AG04450 (cell line): Measurements from ENCODE around the gene CEP250. TPM values are rescaled to one million over a fixed set of nuclear protein-coding genes. Genes with fewer than 3 reads are reported as not detected.
"Not testable (repeated sequence)": the region's sequence is repeated elsewhere in the genome, so short reads cannot be mapped to it uniquely, and the experiment has no call there.

Experiments used
- CTCF ChIA-PET: fragments of 300-600, 350-600 bp; formaldehyde crosslinking; extraction: SDS; loops from one replicate; lab custom pipeline; 2022; ENCODE audit warnings: antibody characterized with exemption, inconsistent platforms; lab: Charles Lee
- POLR2A ChIA-PET: fragments of 350-600 bp; formaldehyde crosslinking; extraction: SDS; loops from one replicate; lab custom pipeline; 2021; ENCODE audit warnings: antibody characterized with exemption, inconsistent platforms; lab: Yijun Ruan, JAX
- DNase-seq: peaks from one replicate; pipeline ENCODE4 v3.0.0-alpha.2; 2011; ENCODE audit warnings: low read depth, low spot score
- H3K27ac ChIP-seq: one replicate; pipeline ENCODE4 v1.5.1; 2012; ENCODE audit warnings: low read depth, low read length, control low read depth
- H3K27me3 ChIP-seq: one replicate; pipeline ENCODE4 v1.6.0; 2012; ENCODE audit warnings: low read length; ENCODE audit not compliant: control insufficient read depth, insufficient read depth
- H3K4me3 ChIP-seq: 2 replicates; pipeline ENCODE4 v1.5.1; 2011; ENCODE audit warnings: mild to moderate bottlenecking, low read depth, low read length, control low read depth
- H3K9me3 ChIP-seq: 2 replicates; pipeline ENCODE4 v1.5.1; 2012; ENCODE audit warnings: low read length; ENCODE audit not compliant: control insufficient read depth, insufficient read depth
- polyA plus RNA-seq: library from polyadenylated mRNA; depleted of rRNA; stranded (reverse); fragments of >200 nt; gene quantifications from 2 replicates; pipeline ENCODE4 v1.2.3, GENCODE V29; 2011
- TF ChIP-seq, protein P1 (sequence below): IDR thresholded peaks from 2 replicates; pipeline ENCODE4 v1.5.1; 2011; ENCODE audit warnings: low read depth, low read length, control low read depth, inconsistent platforms

CEP250 gene
- polyA plus RNA-seq, 1 experiment = 16.8 TPM

DNA sequence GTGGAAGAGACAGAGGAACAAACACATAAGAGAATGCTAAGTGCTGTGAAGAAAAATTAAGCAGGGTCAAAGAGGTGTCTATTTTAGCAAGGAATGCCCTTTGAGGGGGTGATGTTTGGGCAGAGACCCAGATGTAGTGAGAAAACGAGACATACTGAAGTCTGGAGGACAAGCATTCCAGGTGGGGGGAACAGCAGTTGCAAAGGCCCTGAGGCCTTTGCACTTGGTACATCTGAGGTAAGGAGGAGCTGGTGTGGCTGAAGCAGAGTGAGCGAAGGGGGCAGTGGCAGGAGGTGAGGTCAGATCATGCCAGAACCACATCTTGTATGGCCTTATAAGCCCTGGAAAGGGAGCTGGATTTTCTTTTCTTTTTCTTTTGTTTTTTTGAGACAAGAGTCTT is 11.2 kb upstream of the CEP250 start:
- no peak overlapping the region for H3K4me3 ChIP-seq
- CTCF ChIA-PET = interaction anchor here (0.6 to 7.5 kb wide), 2 partner anchors 140 to 155 kb away, joined by 5 to 77 read pairs; no protein-coding TSS in a partner anchor
- TF ChIP-seq, protein P1, sequence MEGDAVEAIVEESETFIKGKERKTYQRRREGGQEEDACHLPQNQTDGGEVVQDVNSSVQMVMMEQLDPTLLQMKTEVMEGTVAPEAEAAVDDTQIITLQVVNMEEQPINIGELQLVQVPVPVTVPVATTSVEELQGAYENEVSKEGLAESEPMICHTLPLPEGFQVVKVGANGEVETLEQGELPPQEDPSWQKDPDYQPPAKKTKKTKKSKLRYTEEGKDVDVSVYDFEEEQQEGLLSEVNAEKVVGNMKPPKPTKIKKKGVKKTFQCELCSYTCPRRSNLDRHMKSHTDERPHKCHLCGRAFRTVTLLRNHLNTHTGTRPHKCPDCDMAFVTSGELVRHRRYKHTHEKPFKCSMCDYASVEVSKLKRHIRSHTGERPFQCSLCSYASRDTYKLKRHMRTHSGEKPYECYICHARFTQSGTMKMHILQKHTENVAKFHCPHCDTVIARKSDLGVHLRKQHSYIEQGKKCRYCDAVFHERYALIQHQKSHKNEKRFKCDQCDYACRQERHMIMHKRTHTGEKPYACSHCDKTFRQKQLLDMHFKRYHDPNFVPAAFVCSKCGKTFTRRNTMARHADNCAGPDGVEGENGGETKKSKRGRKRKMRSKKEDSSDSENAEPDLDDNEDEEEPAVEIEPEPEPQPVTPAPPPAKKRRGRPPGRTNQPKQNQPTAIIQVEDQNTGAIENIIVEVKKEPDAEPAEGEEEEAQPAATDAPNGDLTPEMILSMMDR = no peak
- POLR2A ChIA-PET = no interaction called here
- DNase-seq = no peak
- H3K27ac ChIP-seq = no peak overlapping the region
- H3K27me3 ChIP-seq = no peaks in the 10 kb centered on the region
- H3K9me3 ChIP-seq = no peaks in the 10 kb centered on the region

DNA sequence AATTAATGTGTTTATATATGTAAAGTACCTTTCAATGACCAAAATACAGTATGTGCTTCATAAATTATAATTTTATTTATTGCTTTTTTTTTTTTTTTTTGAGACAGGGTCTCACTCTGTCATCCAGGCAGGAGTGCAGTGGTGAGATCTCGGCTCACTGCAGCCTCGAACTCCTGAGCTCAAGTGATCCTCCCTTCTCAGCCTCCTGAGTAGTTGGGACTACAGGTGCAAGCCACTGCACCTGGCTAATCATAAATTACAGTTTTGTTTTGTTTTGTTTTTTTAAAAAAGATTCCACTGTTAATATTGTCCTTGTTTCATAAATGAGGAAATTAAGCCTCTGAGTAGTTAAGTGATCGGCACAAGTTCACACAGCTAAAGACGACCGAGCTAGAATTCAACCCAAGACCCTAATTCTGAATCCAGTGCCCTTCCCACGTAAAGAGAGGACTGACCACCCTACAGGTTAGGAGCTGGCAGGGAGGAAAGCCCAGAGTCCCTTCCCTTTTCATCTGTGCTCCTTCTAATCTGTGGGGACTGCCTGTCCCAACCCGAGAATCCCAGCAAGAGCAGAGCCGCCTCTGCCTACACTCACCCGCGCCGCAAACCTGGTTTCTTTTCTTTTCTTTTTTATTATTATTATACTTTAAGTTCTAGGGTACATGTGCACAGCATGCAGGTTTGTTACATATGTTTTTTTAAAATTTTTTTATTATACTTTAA is 8.9 kb upstream of the CEP250 start:
- no peaks in the 10 kb centered on the region for H3K9me3 ChIP-seq
- ChIA-PET CTCF (interaction anchor here (0.6 to 7.5 kb wide), 13 partner anchors 9 to 350 kb away, joined by 3 to 77 read pairs (median 5); partner anchors contain the start of genes CEP250, EDEM2 and GDF5), POLR2A (no interaction called here)
- no peak overlapping the region for H3K4me3 ChIP-seq
- TF ChIP-seq, protein P1 = no peak
- no peak overlapping the region for H3K27ac ChIP-seq
- DNase-seq = no peak
- no peaks in the 10 kb centered on the region for H3K27me3 ChIP-seq

DNA sequence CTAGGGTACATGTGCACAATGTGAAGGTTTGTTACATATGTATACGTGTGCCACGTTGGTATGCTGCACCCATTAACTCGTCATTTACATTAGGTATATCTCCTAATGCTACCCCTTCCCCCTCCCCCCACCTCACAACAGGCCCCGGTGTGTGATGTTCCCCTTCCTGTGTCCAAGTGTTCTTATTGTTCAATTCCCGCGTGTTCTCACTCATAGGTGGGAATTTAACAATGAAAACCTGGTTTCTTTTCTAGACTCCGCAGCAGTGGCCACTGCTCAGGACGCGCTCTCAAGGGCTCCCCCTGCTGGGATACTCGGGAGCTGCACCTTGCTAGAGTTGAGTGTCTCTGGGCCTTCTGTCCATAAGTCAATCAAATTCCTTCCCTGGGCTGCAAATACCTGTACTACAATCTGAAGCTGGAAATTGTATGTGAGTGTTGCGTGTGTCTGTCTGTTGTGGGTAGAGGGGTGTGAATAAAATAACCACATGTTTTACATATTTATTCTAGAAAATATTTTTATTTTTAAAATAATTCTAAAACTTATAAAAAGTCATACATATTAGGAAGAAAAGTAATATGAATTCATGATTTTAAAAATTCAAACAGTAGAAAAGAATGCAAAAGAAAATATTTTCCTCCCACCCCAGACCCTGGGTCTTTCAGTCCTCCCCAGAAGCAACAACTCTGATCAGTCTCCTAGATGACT is 8.2 kb upstream of the CEP250 start:
- Histone ChIP-seq H3K9me3 (no peaks in the 10 kb centered on the region), H3K27ac (no peak overlapping the region), H3K27me3 (no peaks in the 10 kb centered on the region), H3K4me3 (peak overlapping the region; percentile 25; the same call in 1 of the 2 replicates)
- no peak for DNase-seq
- POLR2A ChIA-PET = interaction anchor here (0.7 to 1.3 kb wide), 6 partner anchors 12 to 1369 kb away, joined by 3 to 8 read pairs (median 4); no protein-coding TSS in a partner anchor
- TF ChIP-seq, protein P1 = peak; percentile 98
- CTCF ChIA-PET = interaction anchor here (0.5 to 7.5 kb wide), 30 partner anchors 9 to 1274 kb away, joined by 3 to 77 read pairs (median 4); partner anchors contain the start of genes CEP250, EDEM2, EIF6 and GDF5

DNA sequence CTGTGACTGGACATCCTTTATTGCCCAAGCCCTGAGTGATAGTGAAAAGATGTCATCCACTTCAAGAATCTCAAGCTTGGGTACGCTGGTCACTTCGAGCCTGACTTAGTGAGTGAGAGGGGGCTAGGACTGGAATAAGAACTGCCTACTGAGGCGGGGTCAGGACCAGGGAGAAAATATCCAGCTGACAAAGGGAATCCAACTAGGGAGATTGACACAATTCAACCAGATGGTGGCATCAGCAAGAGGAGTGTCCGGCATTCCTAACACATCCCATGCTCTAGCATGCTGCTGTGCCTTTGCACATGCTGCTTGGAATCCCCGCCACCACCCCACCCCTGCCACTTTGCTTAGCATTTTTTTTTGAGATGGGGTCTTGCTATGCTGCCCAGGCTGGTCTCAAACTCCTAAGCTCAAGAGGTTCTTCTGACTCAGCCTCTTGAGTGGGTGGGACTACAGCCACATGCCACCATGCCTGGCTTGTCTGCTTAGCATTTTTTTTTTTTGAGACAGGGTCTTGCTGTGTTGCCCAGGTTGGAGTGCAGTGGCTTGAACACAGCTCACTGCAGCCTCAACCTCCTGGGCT is 6.5 kb upstream of the CEP250 start:
- POLR2A ChIA-PET = no interaction called here
- CTCF ChIA-PET = interaction anchor here (0.6 to 7.5 kb wide), 5 partner anchors 9 to 1610 kb away, joined by 3 to 77 read pairs (median 3); no protein-coding TSS in a partner anchor
- no peak for DNase-seq

DNA sequence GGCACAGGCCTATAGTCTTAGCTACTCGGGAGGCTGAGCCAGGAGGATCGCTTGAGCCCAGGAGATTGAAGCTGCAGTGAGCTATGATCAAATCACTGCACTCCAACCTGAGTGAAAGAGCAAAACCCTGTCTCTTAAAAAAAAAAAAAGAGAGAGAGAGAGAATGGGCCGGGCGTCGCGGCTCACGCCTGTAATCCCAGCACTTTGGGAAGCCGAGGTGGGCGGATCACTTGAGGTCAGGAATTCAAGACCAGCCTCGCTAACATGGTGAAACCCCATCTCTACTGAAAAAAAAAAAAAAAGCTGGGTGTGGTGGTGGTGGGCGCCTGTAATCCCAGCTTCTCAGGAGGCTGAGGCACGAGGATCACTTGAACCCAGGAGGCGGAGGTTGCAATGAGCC is 5.5 kb upstream of the CEP250 start:
- POLR2A ChIA-PET = interaction anchor here (0.7 to 1.6 kb wide), 2 partner anchors 159 to 172 kb away, joined by 5 read pairs; partner anchors contain the start of gene MMP24OS
- not testable (repeated sequence) for H3K4me3 ChIP-seq, H3K27me3 ChIP-seq, H3K9me3 ChIP-seq, H3K27ac ChIP-seq, DNase-seq
- CTCF ChIA-PET = interaction anchor here (0.6 to 7.5 kb wide), 4 partner anchors 10 to 518 kb away, joined by 3 to 77 read pairs (median 4); no protein-coding TSS in a partner anchor

More for the DNA sequence above, 6.5 kb upstream of the CEP250 start:
- no peak overlapping the region for H3K27ac ChIP-seq
- no peak overlapping the region for H3K4me3 ChIP-seq
- TF ChIP-seq, protein P1 = no peak
- H3K9me3 ChIP-seq = no peaks in the 10 kb centered on the region
- no peaks in the 10 kb centered on the region for H3K27me3 ChIP-seq
